ENCODE results near the gene ACTG1.

Gene ACTG1

GRCh38 chr17:81500047-81500446, 12.6 kb downstream of the ACTG1 start:
- no peak overlapping the region for H3K27ac ChIP-seq (ENCODE audit: low read length)
- peaks cover 0 to 8% of the 10 kb centered on the region in 2 donors for H3K4me1 ChIP-seq (ENCODE audit: control insufficient read depth in 1 of 2, insufficient read depth in 2 of 2, low read length in 2 of 2)
- H3K36me3 ChIP-seq (ENCODE audit: control insufficient read depth in 1 of 2, insufficient read depth in 2 of 2, low read length in 2 of 2): no peaks in the 10 kb centered on the region
- H3K27me3 ChIP-seq (ENCODE audit: low read depth, low read length): no peaks in the 10 kb centered on the region
- H3K9me3 ChIP-seq (ENCODE audit: control insufficient read depth in 1 of 2, low read length in 2 of 2): no peaks in the 10 kb centered on the region
- H3K4me3 ChIP-seq (ENCODE audit: low read depth in 1 of 2, low read length in 2 of 2): no peak overlapping the region

- no peak overlapping the region for H3K4me3 ChIP-seq (ENCODE audit: low read depth in 1 of 2, low read length in 2 of 2)
- no peak overlapping the region for H3K27ac ChIP-seq (ENCODE audit: low read length)
- H3K4me1 ChIP-seq (ENCODE audit: control insufficient read depth in 1 of 2, insufficient read depth in 2 of 2, low read length in 2 of 2): peaks cover 0 to 8% of the 10 kb centered on the region in 2 donors
- H3K9me3 ChIP-seq (ENCODE audit: control insufficient read depth in 1 of 2, low read length in 2 of 2): no peaks in the 10 kb centered on the region
- H3K36me3 ChIP-seq (ENCODE audit: control insufficient read depth in 1 of 2, insufficient read depth in 2 of 2, low read length in 2 of 2): no peaks in the 10 kb centered on the region
- no peaks in the 10 kb centered on the region for H3K27me3 ChIP-seq (ENCODE audit: low read depth, low read length)
Measured at GRCh38 chr17:81499601-81499970, 13.0 kb downstream of the ACTG1 start.

GRCh38 chr17:81498953-81499600, 13.5 kb downstream of the ACTG1 start:
- H3K4me3 ChIP-seq (ENCODE audit: low read depth in 1 of 2, low read length in 2 of 2): no peak overlapping the region
- peaks cover 0 to 8% of the 10 kb centered on the region in 2 donors for H3K4me1 ChIP-seq (ENCODE audit: control insufficient read depth in 1 of 2, insufficient read depth in 2 of 2, low read length in 2 of 2)
- no peaks in the 10 kb centered on the region for H3K27me3 ChIP-seq (ENCODE audit: low read depth, low read length)
- no peaks in the 10 kb centered on the region for H3K9me3 ChIP-seq (ENCODE audit: control insufficient read depth in 1 of 2, low read length in 2 of 2)
- H3K36me3 ChIP-seq (ENCODE audit: control insufficient read depth in 1 of 2, insufficient read depth in 2 of 2, low read length in 2 of 2): no peaks in the 10 kb centered on the region
- H3K27ac ChIP-seq (ENCODE audit: low read length): no peak overlapping the region

- no peak overlapping the region for H3K27ac ChIP-seq (ENCODE audit: low read length)
- no peaks in the 10 kb centered on the region for H3K9me3 ChIP-seq (ENCODE audit: control insufficient read depth in 1 of 2, low read length in 2 of 2)
- H3K4me3 ChIP-seq (ENCODE audit: low read depth in 1 of 2, low read length in 2 of 2): no peak overlapping the region
- no peaks in the 10 kb centered on the region for H3K27me3 ChIP-seq (ENCODE audit: low read depth, low read length)
- H3K4me1 ChIP-seq (ENCODE audit: control insufficient read depth in 1 of 2, insufficient read depth in 2 of 2, low read length in 2 of 2): peaks cover 0 to 4% of the 10 kb centered on the region in 2 donors
- no peaks in the 10 kb centered on the region for H3K36me3 ChIP-seq (ENCODE audit: control insufficient read depth in 1 of 2, insufficient read depth in 2 of 2, low read length in 2 of 2)
Measured at GRCh38 chr17:81494626-81495377, 17.8 kb downstream of the ACTG1 start.

GRCh38 chr17:81493198-81494038, 19.2 kb downstream of the ACTG1 start:
- no peaks in the 10 kb centered on the region for H3K27me3 ChIP-seq (ENCODE audit: low read depth, low read length)
- no peaks in the 10 kb centered on the region for H3K9me3 ChIP-seq (ENCODE audit: control insufficient read depth in 1 of 2, low read length in 2 of 2)
- no peaks in the 10 kb centered on the region for H3K36me3 ChIP-seq (ENCODE audit: control insufficient read depth in 1 of 2, insufficient read depth in 2 of 2, low read length in 2 of 2)
- H3K4me1 ChIP-seq (ENCODE audit: control insufficient read depth in 1 of 2, insufficient read depth in 2 of 2, low read length in 2 of 2): peaks cover 0 to 10% of the 10 kb centered on the region in 2 donors
- no peak overlapping the region for H3K27ac ChIP-seq (ENCODE audit: low read length)
- no peak overlapping the region for H3K4me3 ChIP-seq (ENCODE audit: low read depth in 1 of 2, low read length in 2 of 2)

- Histone ChIP-seq H3K27me3 (ENCODE audit: low read depth, low read length) (no peaks in the 10 kb centered on the region), H3K4me1 (ENCODE audit: control insufficient read depth in 1 of 2, insufficient read depth in 2 of 2, low read length in 2 of 2) (peaks cover 0 to 14% of the 10 kb centered on the region in 2 donors), H3K4me3 (ENCODE audit: low read depth in 1 of 2, low read length in 2 of 2) (no peak overlapping the region), H3K9me3 (ENCODE audit: control insufficient read depth in 1 of 2, low read length in 2 of 2) (no peaks in the 10 kb centered on the region), H3K27ac (ENCODE audit: low read length) (no peak overlapping the region), H3K36me3 (ENCODE audit: control insufficient read depth in 1 of 2, insufficient read depth in 2 of 2, low read length in 2 of 2) (no peaks in the 10 kb centered on the region)
Measured at GRCh38 chr17:81492706-81493105, 19.9 kb downstream of the ACTG1 start.

- H3K36me3 ChIP-seq (ENCODE audit: control insufficient read depth in 1 of 2, insufficient read depth in 2 of 2, low read length in 2 of 2): no peaks in the 10 kb centered on the region
- no peak overlapping the region for H3K4me3 ChIP-seq (ENCODE audit: low read depth in 1 of 2, low read length in 2 of 2)
- no peaks in the 10 kb centered on the region for H3K9me3 ChIP-seq (ENCODE audit: control insufficient read depth in 1 of 2, low read length in 2 of 2)
- no peaks in the 10 kb centered on the region for H3K27me3 ChIP-seq (ENCODE audit: low read depth, low read length)
- no peak overlapping the region for H3K27ac ChIP-seq (ENCODE audit: low read length)
- H3K4me1 ChIP-seq (ENCODE audit: control insufficient read depth in 1 of 2, insufficient read depth in 2 of 2, low read length in 2 of 2): peaks cover 0 to 19% of the 10 kb centered on the region in 2 donors
Measured at GRCh38 chr17:81492202-81492601, 20.4 kb downstream of the ACTG1 start.

GRCh38 chr17:81491761-81492160, 20.8 kb downstream of the ACTG1 start:
- Histone ChIP-seq H3K36me3 (ENCODE audit: control insufficient read depth in 1 of 2, insufficient read depth in 2 of 2, low read length in 2 of 2) (no peaks in the 10 kb centered on the region), H3K4me1 (ENCODE audit: control insufficient read depth in 1 of 2, insufficient read depth in 2 of 2, low read length in 2 of 2) (peaks cover 0 to 19% of the 10 kb centered on the region in 2 donors), H3K27ac (ENCODE audit: low read length) (no peak overlapping the region)

GRCh38 chr17:81491181-81491581, 21.4 kb downstream of the ACTG1 start:
- H3K36me3 ChIP-seq (ENCODE audit: control insufficient read depth in 1 of 2, insufficient read depth in 2 of 2, low read length in 2 of 2): no peaks in the 10 kb centered on the region
- H3K27ac ChIP-seq (ENCODE audit: low read length): no peak overlapping the region
- no peaks in the 10 kb centered on the region for H3K9me3 ChIP-seq (ENCODE audit: control insufficient read depth in 1 of 2, low read length in 2 of 2)
- H3K4me3 ChIP-seq (ENCODE audit: low read depth in 1 of 2, low read length in 2 of 2): no peak overlapping the region
- H3K4me1 ChIP-seq (ENCODE audit: control insufficient read depth in 1 of 2, insufficient read depth in 2 of 2, low read length in 2 of 2): peaks cover 0 to 19% of the 10 kb centered on the region in 2 donors
- H3K27me3 ChIP-seq (ENCODE audit: low read depth, low read length): no peaks in the 10 kb centered on the region

More at GRCh38 chr17:81491761-81492160, 20.8 kb downstream of the ACTG1 start:
- no peaks in the 10 kb centered on the region for H3K27me3 ChIP-seq (ENCODE audit: low read depth, low read length)
- H3K9me3 ChIP-seq (ENCODE audit: control insufficient read depth in 1 of 2, low read length in 2 of 2): no peaks in the 10 kb centered on the region
- no peak overlapping the region for H3K4me3 ChIP-seq (ENCODE audit: low read depth in 1 of 2, low read length in 2 of 2)

GRCh38 chr17:81489998-81490992, 22.3 kb downstream of the ACTG1 start:
- Histone ChIP-seq H3K4me1 (ENCODE audit: control insufficient read depth in 1 of 2, insufficient read depth in 2 of 2, low read length in 2 of 2) (peaks cover 0 to 19% of the 10 kb centered on the region in 2 donors), H3K36me3 (ENCODE audit: control insufficient read depth in 1 of 2, insufficient read depth in 2 of 2, low read length in 2 of 2) (no peaks in the 10 kb centered on the region), H3K9me3 (ENCODE audit: control insufficient read depth in 1 of 2, low read length in 2 of 2) (no peaks in the 10 kb centered on the region), H3K4me3 (ENCODE audit: low read depth in 1 of 2, low read length in 2 of 2) (no peak overlapping the region), H3K27me3 (ENCODE audit: low read depth, low read length) (no peaks in the 10 kb centered on the region), H3K27ac (ENCODE audit: low read length) (no peak overlapping the region)

All from muscle layer of duodenum (tissue), 2 donors.